SK-N-SH (cell line): Measurements from ENCODE around the gene FASTKD3. TPM values are rescaled to one million over a fixed set of nuclear protein-coding genes. Genes with fewer than 3 reads are reported as not detected.
A peak's percentile ranks its signal among the peaks of the same experiment; 100 is the strongest.

Source experiments
- CTCF ChIA-PET: fragments of 300-600, 350-600 bp; formaldehyde crosslinking; extraction: SDS; loops from one replicate; lab custom pipeline; 2021; lab: Yijun Ruan, JAX
- POLR2A ChIA-PET: fragments of 350-600 bp; sonication (Branson Sonifier 250); formaldehyde crosslinking; extraction: SDS; loops from one replicate; lab custom pipeline; 2020; ENCODE audit warnings: antibody characterized with exemption, inconsistent platforms; lab: Yijun Ruan, JAX
- DNase-seq: peaks from one replicate; pipeline ENCODE4 v3.0.0; 2012
- H2AFZ ChIP-seq: fragments of 200-600 bp; sonication (generic); 2 replicates; pipeline ENCODE4 v1.8.1; 2016; ENCODE audit warnings: antibody characterized with exemption, mild to moderate bottlenecking, low read depth
- H3F3A ChIP-seq: fragments of 200-600 bp; sonication (generic); replicated peaks from 2 replicates; pipeline ENCODE3; 2016; ENCODE audit warnings: antibody characterized with exemption, mild to moderate bottlenecking; ENCODE audit not compliant: insufficient read depth
- H3K27ac ChIP-seq, 2 experiments: fragments of 200-500 bp in 1 of 2; fragments of 200-600 bp in 1 of 2; sonication (Bioruptor generic) in 1 of 2; sonication (generic), shearing (Covaris generic) in 1 of 2; 2 replicates each; pipeline versions ENCODE4 v1.5.1 to v1.6.1; 2014 to 2016; ENCODE audit warnings: low read depth in 2 of 2, inconsistent platforms in 1 of 2, low read length in 1 of 2, mild to moderate bottlenecking in 1 of 2, mixed read lengths in 1 of 2
- H3K27me3 ChIP-seq: fragments of 200-600 bp; sonication (generic), shearing (Covaris generic); 2 replicates; pipeline ENCODE4 v1.6.1; 2016; ENCODE audit warnings: mixed run types; ENCODE audit not compliant: insufficient read depth
- H3K36me3 ChIP-seq, 2 experiments: fragments of 200-500 bp in 1 of 2; fragments of 200-600 bp in 1 of 2; sonication (Bioruptor generic) in 1 of 2; sonication (generic) in 1 of 2; replicated peaks in 1 of 2; 2 replicates each; pipeline versions ENCODE3 to v1.5.1; 2014 to 2016; ENCODE audit warnings: low read length in 1 of 2, mild to moderate bottlenecking in 1 of 2; ENCODE audit not compliant: insufficient read depth in 2 of 2, control insufficient read depth in 1 of 2
- H3K4me1 ChIP-seq, 2 experiments: fragments of 200-500 bp in 1 of 2; fragments of 200-600 bp in 1 of 2; sonication (Bioruptor generic) in 1 of 2; sonication (generic), shearing (Covaris generic) in 1 of 2; 2 replicates each; pipeline versions ENCODE4 v1.5.1 to v1.6.1; 2014 to 2016; ENCODE audit warnings: low read depth in 1 of 2, low read length in 1 of 2, mixed run types in 1 of 2; ENCODE audit not compliant: insufficient read depth in 2 of 2, control insufficient read depth in 1 of 2
- H3K4me2 ChIP-seq: fragments of 200-600 bp; sonication (generic), shearing (Covaris generic); 2 replicates; pipeline ENCODE4 v1.6.1; 2017; ENCODE audit warnings: mixed run types
- H3K4me3 ChIP-seq, 2 experiments: fragments of 200-500 bp in 1 of 2; fragments of 200-600 bp in 1 of 2; sonication (Bioruptor generic) in 1 of 2; sonication (generic), shearing (Covaris generic) in 1 of 2; 2 replicates each; pipeline versions ENCODE4 v1.5.1 to v1.8.1; 2014 to 2016; ENCODE audit warnings: low read depth in 2 of 2, inconsistent platforms in 1 of 2, low read length in 1 of 2, mild to moderate bottlenecking in 1 of 2, mixed read lengths in 1 of 2, moderate library complexity in 1 of 2
- H3K79me2 ChIP-seq: fragments of 200-600 bp; sonication (generic); 2 replicates; pipeline ENCODE4 v1.8.1; 2017; ENCODE audit warnings: mild to moderate bottlenecking; ENCODE audit not compliant: insufficient read depth
- H3K9ac ChIP-seq: fragments of 200-600 bp; sonication (generic); 2 replicates; pipeline ENCODE4 v1.6.1; 2017; ENCODE audit warnings: mixed run types
- H3K9me2 ChIP-seq: fragments of 200-600 bp; sonication (generic); 2 replicates; pipeline ENCODE4 v1.6.1; 2017; ENCODE audit warnings: mixed run types
- H3K9me3 ChIP-seq: fragments of 200-600 bp; sonication (generic); 2 replicates; pipeline ENCODE4 v1.6.1; 2017; ENCODE audit warnings: mixed run types, mild to moderate bottlenecking, moderate library complexity
- H4K20me1 ChIP-seq: fragments of 200-600 bp; sonication (generic); 2 replicates; pipeline ENCODE4 v1.6.1; 2017; ENCODE audit warnings: mild to moderate bottlenecking, mixed run types; ENCODE audit not compliant: insufficient read depth
- EZH2phosphoT487 ChIP-seq: fragments of 200-600 bp; sonication (generic); IDR thresholded peaks from 2 replicates; pipeline ENCODE4 v1.6.1; 2017; ENCODE audit warnings: low read depth, mixed run types, mild to moderate bottlenecking, antibody characterized with exemption, moderate library complexity, borderline replicate concordance
- FOXJ3 ChIP-seq: sonication (generic); formaldehyde crosslinking; IDR thresholded peaks from 2 replicates; pipeline ENCODE4 v1.5.1; 2020; ENCODE audit warnings: mild to moderate bottlenecking, missing genetic modification reagents
- RCOR1 ChIP-seq: fragments of 150-350 bp; IDR thresholded peaks from 2 replicates; pipeline ENCODE4 v1.6.1; 2017; ENCODE audit warnings: antibody characterized with exemption, low read length
- TAF1 ChIP-seq: IDR thresholded peaks from 2 replicates; pipeline ENCODE4 v1.6.1; 2012; ENCODE audit warnings: low read depth, mild to moderate bottlenecking, low read length, moderate library complexity, borderline replicate concordance
- TEAD4 ChIP-seq: IDR thresholded peaks from 2 replicates; pipeline ENCODE4 v1.4.0; 2012; ENCODE audit warnings: mild to moderate bottlenecking, borderline replicate concordance; ENCODE audit not compliant: insufficient read depth
- WGBS: methylation state at CpG from one replicate; pipeline ENCODE4 v1.1.6; 2017; ENCODE audit warnings: low lambda C conversion rate; 5-methylcytosine and 5-hydroxymethylcytosine counted together
- polyA plus RNA-seq, 3 experiments: library from polyadenylated mRNA; depleted of rRNA; stranded (reverse); fragments of >200 nt; gene quantifications; 2 replicates each; pipeline ENCODE4 v1.2.3, GENCODE V29; 2012
- TF ChIP-seq, protein P1 (sequence below): fragments of 200-600 bp; sonication (generic); IDR thresholded peaks from 2 replicates; pipeline ENCODE4 v1.6.1; 2017; ENCODE audit warnings: antibody characterized with exemption, mild to moderate bottlenecking, moderate library complexity
- TF ChIP-seq, protein P2 (sequence below): fragments of 150-350 bp; IDR thresholded peaks from 2 replicates; pipeline ENCODE4 v1.6.1; 2017; ENCODE audit warnings: antibody characterized with exemption, low read length, low read depth, borderline replicate concordance
- TF ChIP-seq, protein P3 (sequence below): IDR thresholded peaks from 2 replicates; pipeline ENCODE4 v1.4.0; 2012; ENCODE audit warnings: low read depth, borderline replicate concordance

The FASTKD3 gene
- polyA plus RNA-seq, 1 of the 3 experiments (the other 2 are of a cell fraction): 5.4 TPM

DNA sequence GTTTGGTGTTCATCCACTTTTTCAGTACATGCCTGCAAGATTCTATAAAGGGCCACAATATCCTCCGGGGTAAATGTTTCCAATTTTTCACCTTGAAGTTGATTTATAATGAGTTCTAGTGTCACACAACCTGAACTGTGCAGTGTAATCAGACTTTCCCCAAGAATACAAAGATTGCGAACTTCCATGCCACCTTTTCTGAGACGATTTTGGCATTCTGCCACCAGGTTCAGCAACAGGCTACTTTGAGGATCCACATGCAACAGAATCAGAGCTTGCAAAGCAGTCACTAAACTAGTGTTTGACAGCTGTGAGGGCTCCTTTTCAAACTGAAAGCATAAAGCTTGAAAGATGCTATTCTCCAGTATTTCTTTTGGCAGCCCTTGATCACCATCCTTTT, 1.6 kb downstream of the FASTKD3 start:
- DNase-seq: no peak
- H3K27me3 ChIP-seq: no peaks in the 10 kb centered on the region
- 77% methylated on average over 3 of the region's 3 CpGs for WGBS
- no peaks in the 10 kb centered on the region for H3K9me3 ChIP-seq
- H3F3A ChIP-seq: no peaks in the 10 kb centered on the region
- H3K9ac ChIP-seq: no peak overlapping the region
- H3K27ac ChIP-seq: no peak overlapping the region
- TF ChIP-seq, protein P1, sequence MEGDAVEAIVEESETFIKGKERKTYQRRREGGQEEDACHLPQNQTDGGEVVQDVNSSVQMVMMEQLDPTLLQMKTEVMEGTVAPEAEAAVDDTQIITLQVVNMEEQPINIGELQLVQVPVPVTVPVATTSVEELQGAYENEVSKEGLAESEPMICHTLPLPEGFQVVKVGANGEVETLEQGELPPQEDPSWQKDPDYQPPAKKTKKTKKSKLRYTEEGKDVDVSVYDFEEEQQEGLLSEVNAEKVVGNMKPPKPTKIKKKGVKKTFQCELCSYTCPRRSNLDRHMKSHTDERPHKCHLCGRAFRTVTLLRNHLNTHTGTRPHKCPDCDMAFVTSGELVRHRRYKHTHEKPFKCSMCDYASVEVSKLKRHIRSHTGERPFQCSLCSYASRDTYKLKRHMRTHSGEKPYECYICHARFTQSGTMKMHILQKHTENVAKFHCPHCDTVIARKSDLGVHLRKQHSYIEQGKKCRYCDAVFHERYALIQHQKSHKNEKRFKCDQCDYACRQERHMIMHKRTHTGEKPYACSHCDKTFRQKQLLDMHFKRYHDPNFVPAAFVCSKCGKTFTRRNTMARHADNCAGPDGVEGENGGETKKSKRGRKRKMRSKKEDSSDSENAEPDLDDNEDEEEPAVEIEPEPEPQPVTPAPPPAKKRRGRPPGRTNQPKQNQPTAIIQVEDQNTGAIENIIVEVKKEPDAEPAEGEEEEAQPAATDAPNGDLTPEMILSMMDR: no peak
- no peak for TF ChIP-seq TAF1
- TF ChIP-seq EZH2phosphoT487: no peak
- TF ChIP-seq, protein P2, sequence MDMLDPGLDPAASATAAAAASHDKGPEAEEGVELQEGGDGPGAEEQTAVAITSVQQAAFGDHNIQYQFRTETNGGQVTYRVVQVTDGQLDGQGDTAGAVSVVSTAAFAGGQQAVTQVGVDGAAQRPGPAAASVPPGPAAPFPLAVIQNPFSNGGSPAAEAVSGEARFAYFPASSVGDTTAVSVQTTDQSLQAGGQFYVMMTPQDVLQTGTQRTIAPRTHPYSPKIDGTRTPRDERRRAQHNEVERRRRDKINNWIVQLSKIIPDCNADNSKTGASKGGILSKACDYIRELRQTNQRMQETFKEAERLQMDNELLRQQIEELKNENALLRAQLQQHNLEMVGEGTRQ: no peak
- no peak for TF ChIP-seq RCOR1
- TF ChIP-seq, protein P3, sequence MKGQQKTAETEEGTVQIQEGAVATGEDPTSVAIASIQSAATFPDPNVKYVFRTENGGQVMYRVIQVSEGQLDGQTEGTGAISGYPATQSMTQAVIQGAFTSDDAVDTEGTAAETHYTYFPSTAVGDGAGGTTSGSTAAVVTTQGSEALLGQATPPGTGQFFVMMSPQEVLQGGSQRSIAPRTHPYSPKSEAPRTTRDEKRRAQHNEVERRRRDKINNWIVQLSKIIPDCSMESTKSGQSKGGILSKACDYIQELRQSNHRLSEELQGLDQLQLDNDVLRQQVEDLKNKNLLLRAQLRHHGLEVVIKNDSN: no peak
- TF ChIP-seq, all 33 proteins: peak for 0
- H3K4me3 ChIP-seq: 0 out of 4 replicates have a peak overlapping the region, but pooled peaks of 1 of the 2 experiments have one; percentile 7
- ChIA-PET POLR2A (no interaction called here), CTCF (interaction anchor here (1.2 to 5.3 kb wide), 2 partner anchors 10 to 20 kb away, joined by 6 to 34 read pairs; no protein-coding TSS in a partner anchor)
- H3K36me3 ChIP-seq: peaks cover 33 to 45% of the 10 kb centered on the region in 2 experiments
- no peaks in the 10 kb centered on the region for H3K9me2 ChIP-seq
- peaks cover 15% of the 10 kb centered on the region for H4K20me1 ChIP-seq
- H3K4me1 ChIP-seq: peaks cover 0 to 12% of the 10 kb centered on the region in 2 experiments; a peak in 2 of 4 replicates
- no peak overlapping the region for H2AFZ ChIP-seq
- H3K79me2 ChIP-seq: peaks cover 74% of the 10 kb centered on the region
- H3K4me2 ChIP-seq: peak overlapping the region; percentile 82

DNA sequence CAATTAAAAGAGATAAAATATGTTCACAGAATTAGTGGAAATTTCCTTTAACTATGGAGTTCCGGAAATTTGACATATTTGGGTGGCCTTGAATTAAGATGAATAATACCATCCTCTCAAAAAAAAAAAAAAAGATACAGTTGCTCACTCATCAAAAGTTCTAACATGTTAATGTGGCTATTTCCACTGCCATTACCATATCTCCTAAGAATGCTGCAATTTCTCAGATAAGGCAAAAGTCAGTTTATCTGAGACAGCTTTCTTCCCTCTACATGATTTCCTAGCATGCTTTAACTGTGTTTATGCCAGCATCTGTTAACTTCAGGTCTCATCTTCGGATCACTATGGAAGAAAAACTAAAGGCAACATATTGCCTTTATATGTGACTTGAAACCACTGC, 2.6 kb downstream of the FASTKD3 start:
- peaks cover 63% of the 10 kb centered on the region for H3K79me2 ChIP-seq
- CTCF ChIA-PET: interaction anchor here (5.3 kb wide), 1 partner anchor 9 kb away, joined by 34 read pairs; no protein-coding TSS in a partner anchor

More for the DNA sequence above, 2.6 kb downstream of the FASTKD3 start:
- H3K4me2 ChIP-seq: no peak overlapping the region
- POLR2A ChIA-PET: no interaction called here
- no peaks in the 10 kb centered on the region for H3K27me3 ChIP-seq
- peaks cover 11% of the 10 kb centered on the region for H4K20me1 ChIP-seq
- no peak overlapping the region for H3K27ac ChIP-seq
- H3F3A ChIP-seq: no peaks in the 10 kb centered on the region
- WGBS: 90% methylated on average over 2 of the region's 2 CpGs
- H3K4me1 ChIP-seq: peaks cover 0 to 12% of the 10 kb centered on the region in 2 experiments; a peak in 2 of 4 replicates
- no peak for DNase-seq
- no peaks in the 10 kb centered on the region for H3K9me3 ChIP-seq
- H3K9me2 ChIP-seq: no peaks in the 10 kb centered on the region
- H2AFZ ChIP-seq: no peak overlapping the region
- no peak for TF ChIP-seq TEAD4
- no peak for TF ChIP-seq FOXJ3 (CRISPR knock-in tag)
- H3K4me3 ChIP-seq: no peak overlapping the region
- H3K9ac ChIP-seq: no peak overlapping the region
- peaks cover 39 to 47% of the 10 kb centered on the region in 2 experiments for H3K36me3 ChIP-seq
